ENCODE results near the gene SLC5A11.

The SLC5A11 gene

GRCh38 chr16:24919536-24919935 lies 73.8 kb downstream of the SLC5A11 start:
- no peak for DNase-seq

- DNase-seq = no peak
Measured at GRCh38 chr16:24920568-24920967, 74.8 kb downstream of the SLC5A11 start.

- DNase-seq = no peak
Measured at GRCh38 chr16:24921229-24921628, 75.5 kb downstream of the SLC5A11 start.

- DNase-seq = no peak
Measured at GRCh38 chr16:24925163-24925562, 79.4 kb downstream of the SLC5A11 start.

GRCh38 chr16:24929409-24929808 lies 83.6 kb downstream of the SLC5A11 start:
- DNase-seq = no peak

GRCh38 chr16:24930440-24930839 lies 84.7 kb downstream of the SLC5A11 start:
- DNase-seq = no peak

GRCh38 chr16:24931091-24931490 lies 85.3 kb downstream of the SLC5A11 start:
- DNase-seq = no peak

GRCh38 chr16:24935336-24935735 lies 89.6 kb downstream of the SLC5A11 start:
- no peak for DNase-seq

GRCh38 chr16:24936151-24936550 lies 90.4 kb downstream of the SLC5A11 start:
- DNase-seq = no peak

GRCh38 chr16:24939224-24939623 lies 93.5 kb downstream of the SLC5A11 start:
- DNase-seq = no peak

GRCh38 chr16:24939738-24940137 lies 94.0 kb downstream of the SLC5A11 start:
- no peak for DNase-seq

- DNase-seq = no peak
Measured at GRCh38 chr16:24943471-24943870, 97.7 kb downstream of the SLC5A11 start.

GRCh38 chr16:24944206-24944605 lies 98.4 kb downstream of the SLC5A11 start:
- DNase-seq = no peak

- DNase-seq = no peak
Measured at GRCh38 chr16:24946155-24946554, 100.4 kb downstream of the SLC5A11 start.

- no peak for DNase-seq
Measured at GRCh38 chr16:24950275-24950674, 104.5 kb downstream of the SLC5A11 start.

GRCh38 chr16:24953306-24953705 lies 107.5 kb downstream of the SLC5A11 start:
- no peak for DNase-seq

GRCh38 chr16:24953721-24954120 lies 108.0 kb downstream of the SLC5A11 start:
- DNase-seq = no peak

GRCh38 chr16:24954137-24954536 lies 108.4 kb downstream of the SLC5A11 start:
- no peak for DNase-seq

GRCh38 chr16:24955975-24956731 lies 110.4 kb downstream of the SLC5A11 start:
- DNase-seq = no peak

GRCh38 chr16:24957887-24958286 lies 112.1 kb downstream of the SLC5A11 start:
- no peak for DNase-seq
